ENCODE data around the gene DTNB. TPM values are rescaled to one million over a fixed set of nuclear protein-coding genes. Genes with fewer than 3 reads are reported as not detected.

The DTNB gene
- total RNA-seq, 1 donor from 2014 or later = 8.5 TPM

GRCh38 chr2:25330273-25330672 lies 343.1 kb downstream of the DTNB start:
- Mint-ChIP-seq H3K4me1 (ENCODE audit: low read depth) (peaks cover 9% of the 10 kb centered on the region), H3K36me3 (ENCODE audit: low read depth) (peaks cover 17% of the 10 kb centered on the region), H3K9me3 (ENCODE audit: low read depth) (peaks cover 11% of the 10 kb centered on the region), H3K4me3 (ENCODE audit: unreplicated experiment) (no peak overlapping the region), H3K27me3 (ENCODE audit: low read depth) (no peaks in the 10 kb centered on the region), H3K27ac (ENCODE audit: unreplicated experiment) (no peak overlapping the region)
- no peak for TF ChIP-seq CTCF (IDR thresholded peaks at IDR 0.05)
- DNase-seq (ENCODE audit: low spot score) = no peak

GRCh38 chr2:25328152-25329085 lies 345.0 kb downstream of the DTNB start:
- no peak for TF ChIP-seq CTCF (IDR thresholded peaks at IDR 0.05)
- peaks cover 11% of the 10 kb centered on the region for H3K9me3 Mint-ChIP-seq (ENCODE audit: low read depth)
- no peak overlapping the region for H3K27ac Mint-ChIP-seq (ENCODE audit: unreplicated experiment)
- peaks cover 17% of the 10 kb centered on the region for H3K36me3 Mint-ChIP-seq (ENCODE audit: low read depth)
- H3K4me3 Mint-ChIP-seq (ENCODE audit: unreplicated experiment) = no peak overlapping the region
- no peaks in the 10 kb centered on the region for H3K27me3 Mint-ChIP-seq (ENCODE audit: low read depth)
- DNase-seq (ENCODE audit: low spot score) = no peak
- peaks cover 16% of the 10 kb centered on the region for H3K4me1 Mint-ChIP-seq (ENCODE audit: low read depth)

Small RNA genes within 50 kb of the gene (microRNA-seq; reads per million reads assigned to microRNA genes)
- gene MIR1301 (ENCODE audit: borderline number of aligned reads) = 374 reads per million, percentile 71 among the genes with 10 or more reads in this experiment

Other genes with a start within 250 kb of the DTNB start
- 24.7 to 31.9 TPM (median 27.1 TPM) in 3 replicates for gene ASXL2, start 204.9 kb upstream of the DTNB start, total RNA-seq